Middle frontal gyrus (tissue), 1 donor: Measurements from ENCODE around the gene USP20.

Source experiments
- DNase-seq: peaks from one replicate; pipeline ENCODE4 v3.0.0-alpha.2; 2015; ENCODE audit warnings: low spot score; ENCODE audit errors: extremely low spot score

The USP20 gene

DNA sequence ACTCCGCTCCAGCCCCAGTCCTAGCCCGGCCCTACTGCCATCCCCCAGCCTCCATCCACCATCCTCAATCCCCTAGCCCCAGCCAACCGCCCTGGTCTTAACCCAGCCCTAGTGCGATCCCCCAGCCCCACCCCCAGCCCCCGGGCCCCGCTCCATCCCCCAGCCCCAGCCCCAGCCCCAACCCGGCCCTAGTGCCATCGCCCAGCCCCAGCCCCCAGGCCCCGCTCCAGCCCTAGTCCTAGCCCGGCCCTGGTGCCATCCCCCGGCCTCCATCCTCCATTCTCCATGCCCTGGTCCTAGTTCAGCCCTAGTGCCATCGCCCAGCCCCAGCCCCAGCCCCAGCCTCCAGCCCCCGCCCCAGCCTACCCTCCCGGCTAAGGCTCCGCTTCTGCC is 11.7 kb upstream of the USP20 start:
- no peak for DNase-seq

DNA sequence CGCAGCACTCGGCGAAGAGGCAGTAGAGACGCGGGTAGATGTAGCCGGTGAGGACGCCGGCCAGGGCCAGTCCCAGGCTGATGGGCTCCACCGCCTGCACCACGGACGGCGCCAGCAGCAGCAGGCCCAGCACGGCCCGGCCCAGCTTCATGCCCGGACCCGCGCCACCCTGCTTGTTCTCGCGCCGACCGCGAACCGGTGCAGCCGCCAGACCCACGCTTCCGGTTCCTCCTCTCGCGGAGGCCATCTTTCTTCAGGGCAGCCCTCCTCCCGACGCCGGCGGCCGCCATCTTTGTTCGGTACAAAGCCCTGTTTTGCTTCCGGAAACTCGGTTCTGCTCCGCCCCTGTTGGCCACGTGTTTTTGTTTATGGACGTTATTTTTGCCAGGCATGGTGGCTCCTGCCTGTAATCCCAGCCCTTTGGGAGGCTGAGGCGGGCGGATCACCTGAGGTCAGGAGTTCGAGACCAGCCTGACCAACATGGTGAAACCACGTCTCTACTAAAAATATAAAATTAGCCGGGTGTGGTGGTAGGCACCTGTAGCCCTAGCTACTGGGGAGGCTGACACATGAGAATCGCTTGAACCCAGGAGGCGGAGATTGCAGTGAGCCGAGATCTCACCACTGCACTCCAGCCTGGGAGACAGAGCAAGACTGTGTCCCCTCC is 11.2 kb upstream of the USP20 start, which contains the start of gene TOR1A:
TOR1A (minus strand) TSS at position 202 of the 667 bp plus-strand sequence; CDS start at position 151, 51 bp downstream.
- peak; percentile 89 for DNase-seq

DNA sequence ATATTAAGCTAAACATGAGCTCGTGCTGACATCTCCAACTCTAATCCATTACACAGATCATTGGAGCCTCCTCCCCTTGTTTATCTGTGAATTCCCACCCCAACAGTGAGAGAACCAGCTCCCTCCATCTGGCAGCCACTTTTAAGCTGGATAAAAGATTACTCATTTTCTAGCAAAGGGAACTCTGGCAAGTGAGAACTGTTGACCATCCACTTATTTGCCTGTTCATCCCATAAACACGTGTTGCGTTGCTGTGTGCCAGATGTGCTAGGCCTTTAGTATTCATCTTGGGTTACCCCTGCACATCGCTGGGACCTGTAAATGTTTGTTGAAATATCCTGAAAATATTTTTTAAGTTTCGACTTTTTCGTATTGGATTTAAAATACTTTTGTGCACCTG is 8.9 kb upstream of the USP20 start:
- no peak for DNase-seq

DNA sequence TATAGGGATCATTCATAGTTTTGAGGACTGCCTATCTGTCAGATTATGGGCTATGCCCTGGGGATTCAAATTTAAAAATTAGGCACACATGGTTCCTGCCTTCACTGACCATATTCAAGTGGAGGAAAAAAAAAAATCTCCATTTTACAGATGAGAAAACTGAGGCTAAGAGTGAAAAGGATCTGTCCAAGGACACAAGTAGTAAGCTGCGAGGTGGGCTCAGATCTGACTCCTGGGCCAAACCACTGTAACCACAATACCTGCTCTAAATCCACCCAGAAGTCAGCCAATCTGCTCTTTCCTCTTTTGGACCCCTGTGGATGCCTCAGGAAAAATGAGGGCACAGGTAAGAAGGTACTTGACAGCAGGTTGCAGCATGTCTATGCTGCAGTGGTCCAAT is 8.5 kb upstream of the USP20 start:
- DNase-seq = no peak

DNA sequence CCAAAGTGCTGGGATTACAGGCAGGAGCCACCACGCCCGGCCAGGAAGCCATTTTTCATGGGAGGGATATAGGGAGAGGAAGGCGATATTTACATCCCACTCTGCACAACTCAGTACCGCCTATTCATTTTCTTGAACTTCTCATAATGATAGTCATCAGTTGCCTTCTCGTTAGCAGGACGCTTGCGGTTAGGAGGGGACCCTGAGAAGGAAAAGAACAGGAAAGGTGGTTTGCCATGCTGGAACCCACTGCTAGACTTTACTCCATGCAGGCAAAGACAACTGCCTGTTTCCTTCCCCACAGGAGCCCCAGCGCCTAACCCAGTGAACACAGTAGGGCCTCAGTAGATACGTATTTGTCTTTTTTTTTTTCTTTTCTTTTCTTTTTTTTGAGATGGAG is 7.2 kb upstream of the USP20 start:
- DNase-seq = no peak

DNA sequence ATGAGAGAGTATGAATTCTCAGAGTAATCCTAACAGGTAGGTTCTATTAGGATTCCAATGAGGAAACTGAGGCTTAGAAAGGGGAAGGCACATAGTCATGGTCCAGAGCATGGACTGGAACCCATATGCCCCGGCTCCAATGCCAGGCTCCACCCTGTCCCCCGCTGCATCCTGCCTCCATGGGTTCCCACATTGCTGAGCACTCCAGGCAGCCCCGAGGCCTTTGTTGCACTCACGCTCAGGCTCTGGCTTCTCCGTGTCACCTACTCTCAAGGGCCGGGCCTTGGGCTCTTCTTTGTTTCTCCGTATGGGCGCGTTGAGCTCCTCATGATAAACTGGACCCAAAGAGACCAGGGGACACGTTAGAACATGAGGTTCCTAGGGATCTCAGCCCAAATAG is 6.3 kb upstream of the USP20 start:
- no peak for DNase-seq

DNA sequence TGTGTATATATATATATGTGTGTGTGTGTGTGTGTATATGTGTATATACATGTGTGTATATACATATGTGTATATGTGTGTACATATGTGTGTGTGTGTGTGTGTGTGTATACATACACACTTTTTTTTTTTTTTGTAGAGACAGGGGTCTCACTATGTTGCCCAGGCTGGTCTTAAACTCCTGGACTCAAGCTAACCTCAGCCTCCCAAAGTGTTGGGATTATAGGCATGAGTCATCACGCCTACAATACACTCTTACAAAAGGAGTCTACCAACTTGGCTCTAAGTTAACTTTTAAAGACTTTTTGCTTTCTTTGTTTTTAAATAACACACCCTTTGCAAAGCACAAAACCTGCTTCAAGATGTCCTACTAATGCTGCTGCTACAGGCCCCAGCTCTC is 2.3 kb upstream of the USP20 start:
- DNase-seq = no peak

DNA sequence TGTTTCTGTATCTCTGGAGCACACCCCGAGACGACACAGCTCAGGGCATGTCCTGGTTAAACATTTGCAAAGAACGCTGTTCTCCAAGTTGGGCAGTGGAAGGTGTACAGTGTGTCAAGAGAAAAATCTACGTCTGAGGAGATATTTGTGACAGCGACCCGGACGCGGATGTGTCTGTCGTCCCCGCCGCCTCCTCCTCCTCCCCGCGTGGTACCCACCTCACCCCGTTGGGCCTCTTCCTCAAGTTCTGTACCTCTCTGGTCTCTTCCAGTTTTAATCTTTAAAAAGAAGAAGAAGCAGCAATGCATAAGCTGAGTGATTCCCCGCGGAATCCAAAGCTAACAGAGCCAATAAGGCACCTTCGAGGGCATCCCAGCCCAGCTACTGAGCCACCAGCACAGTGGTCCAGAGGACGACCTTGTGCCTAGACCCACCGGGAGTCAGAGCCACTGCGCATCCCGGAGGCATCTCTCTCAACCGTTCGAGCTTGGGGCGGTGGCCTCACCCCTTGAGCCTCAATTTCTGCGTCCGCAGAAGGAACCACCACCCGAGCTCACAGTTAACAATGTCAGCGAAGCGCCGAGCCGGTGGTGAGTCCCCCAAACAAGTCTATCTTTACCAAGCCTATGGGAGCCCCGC is 650 bp upstream of the USP20 start:
- no peak for DNase-seq

DNA sequence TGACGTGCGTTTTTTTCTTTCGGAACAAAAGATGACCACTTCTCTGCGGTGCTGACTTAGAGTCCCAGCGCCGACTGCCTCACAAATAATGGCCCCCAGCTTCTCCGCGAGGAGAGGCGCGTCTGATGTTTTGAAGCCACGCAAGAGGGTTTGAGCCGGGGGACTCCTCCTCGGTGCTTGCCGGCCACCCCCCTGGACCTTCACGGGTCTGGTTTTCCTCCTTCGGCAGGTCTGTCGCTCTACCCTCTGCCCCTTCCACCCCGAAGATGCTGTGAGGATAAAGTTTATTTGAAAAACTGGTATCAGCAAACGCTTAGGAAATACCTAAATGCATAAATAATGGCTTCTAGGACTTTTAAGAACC is 584 bp downstream of the USP20 start:
- no peak for DNase-seq

DNA sequence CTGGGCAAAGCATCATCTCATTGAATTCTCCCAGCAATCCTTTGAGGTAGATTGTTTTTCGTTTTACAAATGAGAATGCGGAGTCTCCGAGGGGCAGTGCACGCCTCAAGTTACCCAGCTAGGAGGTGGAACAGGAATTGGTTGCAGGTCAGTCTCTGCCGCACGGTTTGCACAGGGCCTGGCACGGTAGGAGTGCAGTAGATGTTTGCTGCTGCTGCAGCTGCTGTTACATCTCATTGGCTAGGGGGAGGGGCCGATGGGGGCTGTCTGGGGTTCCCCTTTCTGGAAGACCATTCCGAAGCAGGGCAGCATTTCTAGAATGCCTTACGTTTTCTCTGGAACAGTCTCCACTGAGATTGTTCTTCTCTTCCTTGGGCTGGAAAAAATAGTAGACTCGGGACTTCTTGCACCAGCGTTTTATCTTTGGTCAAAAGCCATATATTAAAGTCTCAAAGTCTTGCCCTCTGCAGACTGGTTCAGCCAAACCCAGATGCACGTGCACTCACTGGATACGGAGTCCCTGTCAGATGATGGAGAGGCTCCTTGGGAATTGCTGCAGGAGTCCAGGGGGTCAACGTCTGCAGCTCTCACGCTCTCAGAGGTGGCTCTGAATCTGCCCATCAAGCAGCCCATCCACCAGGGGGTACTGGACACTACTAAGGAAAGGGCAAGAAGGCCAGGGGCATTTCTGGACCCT is 1.2 kb downstream of the USP20 start:
- no peak for DNase-seq

DNA sequence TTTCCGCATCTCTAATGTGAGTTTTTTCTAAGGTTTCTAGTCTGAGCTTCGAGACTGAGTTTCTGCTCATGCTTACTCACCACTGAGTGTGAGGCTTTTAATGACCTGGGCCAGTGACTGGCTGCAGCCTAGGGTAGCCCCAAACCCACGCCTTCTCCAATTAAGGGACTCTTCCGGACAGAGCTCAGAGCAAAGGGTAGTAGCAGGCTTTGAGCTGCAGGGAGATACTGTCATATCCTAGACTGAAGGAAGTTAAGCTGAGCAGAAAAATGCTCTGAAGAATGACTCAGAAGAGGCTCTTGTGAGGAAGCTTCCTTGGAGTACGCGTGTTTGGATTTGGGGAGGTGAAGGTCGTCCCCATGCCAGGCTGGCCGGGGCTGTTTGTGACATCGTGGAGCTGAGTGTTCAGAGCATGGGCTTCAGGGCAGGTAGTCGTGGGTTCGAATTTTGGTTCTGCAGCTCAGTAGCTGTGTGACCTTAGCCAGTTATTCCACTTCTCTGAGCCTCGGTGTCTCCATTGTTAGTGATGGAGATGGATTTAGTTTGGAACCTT is 3.5 kb downstream of the USP20 start:
- DNase-seq = no peak

DNA sequence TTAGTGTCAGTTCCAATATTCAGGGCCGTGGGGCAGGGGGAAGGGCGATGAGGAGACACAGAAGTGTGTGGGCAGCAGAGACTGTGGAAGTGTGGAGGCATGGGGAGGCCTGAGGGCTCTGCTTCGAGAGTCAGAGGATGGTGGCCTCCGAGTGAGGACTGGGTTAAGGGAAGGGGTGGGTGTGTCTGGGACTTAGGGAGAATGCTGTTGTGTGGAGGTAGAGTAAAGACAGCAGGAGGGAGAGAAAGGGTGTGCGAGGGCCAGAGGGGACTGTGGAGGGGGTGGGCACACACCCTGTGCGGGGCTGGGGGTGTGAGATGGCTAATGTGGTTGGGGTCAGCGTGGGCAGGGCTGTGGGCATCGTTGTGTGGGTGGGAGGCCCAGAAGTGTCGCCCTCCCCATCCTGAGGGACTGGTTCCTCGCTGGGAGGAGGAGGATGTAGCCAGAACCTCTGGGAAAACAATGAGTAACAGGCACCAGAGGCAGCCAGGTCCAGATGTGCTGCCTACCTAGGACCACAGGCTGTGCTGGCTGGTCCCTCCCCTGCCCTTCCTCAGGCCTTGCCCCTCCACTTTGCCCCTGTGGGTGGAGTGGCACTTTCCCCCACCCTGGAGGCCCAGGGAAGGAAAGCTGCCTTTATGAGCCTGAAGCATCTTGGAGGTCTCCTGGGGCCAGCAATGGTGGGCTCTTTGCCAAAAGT is 4.2 kb downstream of the USP20 start:
- DNase-seq = no peak

DNA sequence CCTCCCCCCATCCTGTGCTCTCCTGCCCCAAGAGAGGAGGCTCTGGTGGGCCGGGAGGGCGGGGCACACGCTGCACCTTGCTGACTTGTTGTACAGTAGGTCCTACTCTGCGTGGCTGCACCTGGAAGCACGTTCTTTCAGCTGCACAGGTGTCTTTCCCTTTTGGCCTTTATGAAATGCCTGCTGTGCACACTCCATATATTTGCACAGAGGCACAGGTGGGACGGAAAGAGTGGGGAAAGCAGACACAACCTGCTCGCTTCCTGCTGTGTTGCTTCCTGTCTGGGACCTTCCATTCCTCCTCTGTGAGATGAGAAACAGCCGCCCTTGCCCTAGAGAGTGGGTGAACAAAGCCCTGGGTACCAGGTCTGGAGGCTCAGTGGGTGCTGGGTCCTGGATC is 4.8 kb downstream of the USP20 start:
- no peak for DNase-seq

DNA sequence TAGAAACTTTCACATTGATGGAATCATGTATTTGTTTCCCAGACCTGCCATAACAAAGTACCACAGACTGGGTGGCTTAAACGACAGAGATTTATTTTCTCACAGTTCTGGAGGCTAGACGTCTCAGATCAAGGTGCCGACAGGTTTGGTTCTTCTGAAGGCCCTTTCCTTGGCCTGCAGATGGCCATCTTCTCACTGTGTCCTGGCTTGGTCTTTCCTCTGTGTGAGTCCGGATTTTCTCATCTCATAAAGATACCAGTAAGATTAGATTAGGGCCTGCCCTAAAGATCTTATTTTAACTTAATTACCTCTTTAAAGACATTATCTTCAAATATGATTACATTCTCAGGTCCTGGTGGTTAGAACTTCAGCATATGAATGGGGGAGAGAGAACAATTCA is 5.8 kb downstream of the USP20 start:
- DNase-seq = no peak

DNA sequence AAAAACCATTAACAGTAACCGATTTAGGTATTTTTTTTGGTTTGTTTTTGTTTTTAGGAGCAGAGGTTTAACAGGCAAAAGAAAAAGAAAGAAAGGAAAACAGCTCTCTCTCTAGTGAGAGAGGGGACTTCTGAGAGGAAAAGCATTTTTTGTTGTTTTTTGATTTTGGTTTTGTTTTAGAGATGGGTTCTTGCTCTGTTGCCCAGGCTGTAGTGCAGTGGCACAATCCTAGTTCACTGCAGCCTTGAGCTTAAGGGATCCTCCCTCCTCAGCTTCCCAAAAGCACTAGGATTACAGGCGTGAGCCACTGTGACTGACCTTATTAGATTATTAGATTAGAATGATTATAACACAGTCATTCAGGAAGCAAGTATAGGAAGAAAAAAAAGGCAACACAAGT is 10.1 kb downstream of the USP20 start:
- no peak for DNase-seq

DNA sequence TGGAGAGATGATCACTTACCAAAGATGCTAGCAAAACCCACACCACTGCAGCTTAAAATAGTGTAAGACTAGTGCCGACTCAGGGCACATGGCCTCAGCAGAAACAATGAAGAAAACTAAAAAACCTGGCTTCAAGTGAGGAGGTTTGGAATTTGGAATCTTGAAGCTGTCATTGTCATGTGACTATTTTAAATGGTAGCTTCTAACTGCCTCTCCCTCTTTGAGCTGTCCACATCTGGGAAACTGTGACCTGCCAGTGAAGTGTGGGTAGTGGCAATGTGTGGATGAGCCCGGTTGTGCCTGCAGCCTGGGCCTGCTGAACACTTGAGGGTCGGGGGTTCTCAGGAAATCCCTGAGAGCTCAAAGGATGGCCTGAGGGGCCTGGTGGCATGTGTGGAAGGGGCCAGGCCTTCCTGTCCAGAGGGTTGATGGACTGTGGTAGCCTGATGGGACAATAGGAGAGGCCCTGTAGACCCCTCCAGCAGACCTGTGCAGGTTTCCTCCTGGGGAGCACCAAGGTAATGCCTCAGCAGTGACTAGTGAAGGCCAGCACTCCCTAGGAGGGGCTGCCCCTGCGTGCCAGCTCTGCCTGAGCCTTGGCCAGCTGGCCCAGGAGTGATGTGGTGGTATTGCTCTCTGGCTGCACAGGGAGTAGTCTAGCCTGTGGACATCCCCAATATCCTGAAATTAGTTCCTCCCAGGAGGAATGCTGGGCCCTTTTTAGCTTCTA is 13.6 kb downstream of the USP20 start:
- DNase-seq = no peak

DNA sequence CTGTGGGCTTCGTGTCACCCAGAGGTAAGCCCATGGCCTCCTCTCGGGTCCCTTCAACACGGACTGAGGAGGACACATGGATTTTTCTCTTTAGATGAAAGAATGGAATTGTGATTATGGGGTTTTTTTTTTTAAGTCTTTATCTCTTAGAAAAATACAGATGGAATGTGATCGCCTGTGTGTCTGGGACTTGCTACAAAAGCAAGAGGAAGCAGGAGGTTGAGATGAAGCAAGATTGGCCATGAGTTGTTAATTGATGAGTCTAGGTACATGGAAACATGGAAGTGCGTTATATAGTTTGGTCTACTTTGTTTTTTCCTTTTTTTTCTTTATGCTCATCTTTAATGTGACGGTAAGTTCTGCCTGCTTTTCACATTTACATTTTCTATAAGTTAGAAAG is 14.6 kb downstream of the USP20 start:
- no peak for DNase-seq

DNA sequence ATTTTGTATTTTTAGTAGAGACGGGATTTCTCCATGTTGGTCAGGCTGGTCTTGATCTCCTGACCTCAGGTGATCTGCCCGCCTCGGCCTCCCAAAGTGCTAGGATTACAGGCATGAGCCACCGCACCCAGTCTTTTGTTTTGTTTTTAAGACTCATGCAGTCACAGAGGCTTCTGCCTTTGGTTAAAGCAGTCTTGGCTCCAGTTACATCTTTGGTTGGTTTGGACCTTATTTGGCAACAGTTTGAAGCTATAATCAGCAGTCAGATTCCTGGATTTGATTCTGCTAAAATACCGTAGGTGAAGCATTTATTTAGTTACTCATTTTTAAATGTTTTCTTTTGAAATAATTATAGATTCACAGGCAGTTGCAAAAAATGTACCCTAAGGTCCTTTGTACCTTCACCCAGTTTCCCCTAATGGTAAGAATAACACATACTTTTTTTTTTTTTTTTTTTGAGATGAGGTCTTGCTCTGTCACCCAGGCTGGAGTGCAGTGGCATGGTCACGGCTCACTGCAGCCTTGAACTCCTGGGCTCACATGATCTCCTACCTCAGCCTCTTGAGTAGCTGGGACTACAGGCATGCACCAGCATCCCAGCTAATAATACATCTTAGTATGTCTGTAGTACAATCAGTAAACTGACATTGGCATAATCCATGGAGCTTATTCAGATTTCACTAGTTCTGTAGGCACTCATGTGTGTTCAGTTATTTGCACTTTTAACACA is 15.7 kb downstream of the USP20 start:
- DNase-seq = no peak

DNA sequence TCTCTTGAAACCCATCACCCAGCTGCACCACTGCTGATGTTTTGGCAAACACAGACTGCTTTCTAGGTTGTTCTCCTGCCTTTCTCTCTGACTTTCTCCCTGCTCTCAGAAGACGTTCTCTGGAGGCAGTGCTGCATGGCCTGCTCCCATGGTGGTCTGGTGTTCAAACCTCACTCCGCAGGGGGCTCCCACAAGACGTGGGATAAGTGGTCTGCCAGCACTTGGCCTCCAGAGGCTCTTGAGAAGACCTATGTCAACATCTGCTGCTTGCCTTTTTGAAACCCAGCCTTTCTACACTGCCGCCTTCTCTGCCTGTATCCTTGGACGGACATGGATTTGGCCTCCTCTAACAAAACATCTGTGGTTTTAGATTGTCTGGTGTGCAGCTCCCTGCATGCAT is 16.6 kb downstream of the USP20 start:
- no peak for DNase-seq

DNA sequence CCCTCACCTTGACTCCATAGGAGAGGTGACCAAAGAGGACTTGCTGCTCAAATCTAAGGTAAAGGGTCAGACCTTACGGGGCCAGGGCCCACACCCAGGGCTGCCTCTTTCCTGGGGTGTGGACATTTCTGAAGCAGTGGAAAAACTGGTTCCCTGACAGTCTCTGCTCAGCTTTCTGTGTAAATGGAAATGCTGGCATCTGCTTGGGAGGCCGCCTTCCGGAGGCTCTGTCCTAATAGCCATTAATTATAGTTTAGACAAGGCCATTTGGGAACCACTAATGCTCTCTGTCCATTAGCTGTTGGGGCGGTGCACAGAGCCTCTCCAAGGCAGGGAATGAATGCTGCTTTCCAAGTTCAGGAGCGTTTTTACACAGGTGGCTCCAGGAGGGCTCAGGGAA is 17.3 kb downstream of the USP20 start:
- no peak for DNase-seq

DNA sequence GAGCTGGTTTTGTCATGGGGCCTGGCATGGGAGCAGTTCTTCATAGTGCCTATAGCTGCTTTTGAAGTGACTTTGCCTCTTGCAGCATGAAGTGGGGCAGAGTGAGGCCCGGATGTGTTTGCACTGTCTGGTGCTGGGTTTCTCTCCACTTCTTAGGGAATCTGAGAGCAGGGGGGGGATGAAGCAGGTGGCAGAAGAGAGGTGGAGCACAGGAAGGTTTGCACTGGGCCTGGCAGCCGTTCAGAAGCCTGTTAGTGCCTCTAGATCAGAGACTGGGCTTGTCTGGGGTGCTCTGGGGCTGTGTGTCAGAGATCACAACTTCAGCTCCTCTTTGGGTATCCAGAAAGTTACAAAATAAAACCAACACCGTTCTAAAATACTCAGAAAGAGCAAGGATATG is 18.4 kb downstream of the USP20 start:
- no peak for DNase-seq
